ENCODE measurements around the gene CMSS1.

- TF ChIP-seq ZNF585B (tag by site-specific recombination; IDR thresholded peaks at IDR 0.05) (no peak), ZNF777 (tag by site-specific recombination; IDR thresholded peaks at IDR 0.05; ENCODE audit: borderline replicate concordance) (no peak), CTCF (tag by site-specific recombination; IDR thresholded peaks at IDR 0.05) (no peak), FEZF1 (tag by site-specific recombination; IDR thresholded peaks at IDR 0.05) (no peak), SCRT1 (tag by site-specific recombination; IDR thresholded peaks at IDR 0.05; ENCODE audit: borderline replicate concordance) (no peak), OVOL3 (tag by site-specific recombination; IDR thresholded peaks at IDR 0.05) (no peak), ZSCAN5A (tag by site-specific recombination; IDR thresholded peaks at IDR 0.05) (no peak), ZNF350 (tag by site-specific recombination; IDR thresholded peaks at IDR 0.05) (no peak), ATF2 (tag by site-specific recombination; IDR thresholded peaks at IDR 0.05; ENCODE audit: low read depth) (no peak)
These were observed 133.3 kb downstream of the CMSS1 start for GRCh38 chr3:99950921-99951320.
